OCI-LY7 (cell line): ENCODE measurements around the gene CPTP. TPM values are rescaled to one million over a fixed set of nuclear protein-coding genes. Genes with fewer than 3 reads are reported as not detected.
A peak's percentile ranks its signal among the peaks of the same experiment; 100 is the strongest.

ENCODE experiments used
- BruUV-seq: library from RNA; stranded (reverse); fragments of 400-500 nt; replicated peaks from 2 replicates; lab custom pipeline; 2021; lab: Mats Ljungman, UMichigan
- CTCF ChIA-PET: fragments of 300-600 bp; sonication (Branson Sonifier 250); formaldehyde crosslinking; loops from one replicate; lab custom pipeline; 2022; ENCODE audit warnings: antibody characterized with exemption; ENCODE audit not compliant: unreplicated experiment; lab: Charles Lee
- POLR2A ChIA-PET: fragments of 300-600 bp; sonication (Branson Sonifier 250); formaldehyde crosslinking; loops from one replicate; lab custom pipeline; 2022; ENCODE audit warnings: antibody characterized with exemption; lab: Charles Lee
- DNase-seq: peaks from one replicate; pipeline ENCODE4 v3.0.0-alpha.2; 2015; ENCODE audit warnings: low spot score
- H2AFZ ChIP-seq: fragments of 200-600 bp; sonication (generic), shearing (Covaris generic); 2 replicates; pipeline ENCODE4 v1.6.1; 2014; ENCODE audit warnings: mild to moderate bottlenecking, antibody characterized with exemption, low read length, moderate library complexity
- H3K27ac ChIP-seq: fragments of 200-600 bp; sonication (generic); 2 replicates; pipeline ENCODE4 v1.5.1; 2014; ENCODE audit warnings: mixed run types, low read depth, mild to moderate bottlenecking, moderate library complexity, low read length, inconsistent platforms; ENCODE audit not compliant: poor library complexity, severe bottlenecking
- H3K36me3 ChIP-seq: fragments of 200-600 bp; sonication (generic); 2 replicates; pipeline ENCODE4 v1.6.1; 2014; ENCODE audit warnings: mild to moderate bottlenecking, antibody characterized with exemption, low read length, moderate library complexity, mixed read lengths; ENCODE audit not compliant: insufficient read depth
- H3K4me1 ChIP-seq: fragments of 200-600 bp; sonication (generic); 2 replicates; pipeline ENCODE4 v1.5.1; 2014; ENCODE audit warnings: mild to moderate bottlenecking, low read length; ENCODE audit not compliant: insufficient read depth, poor library complexity, severe bottlenecking
- H3K4me2 ChIP-seq: fragments of 200-600 bp; sonication (generic); 2 replicates; pipeline ENCODE4 v1.6.1; 2014; ENCODE audit warnings: mild to moderate bottlenecking, low read length
- H3K4me3 ChIP-seq: fragments of 200-600 bp; sonication (generic); 2 replicates; pipeline ENCODE4 v1.5.1; 2014; ENCODE audit warnings: mild to moderate bottlenecking, low read depth, low read length; ENCODE audit not compliant: poor library complexity, severe bottlenecking
- H3K79me2 ChIP-seq: fragments of 200-600 bp; sonication (generic); 2 replicates; pipeline ENCODE4 v1.6.1; 2016; ENCODE audit warnings: low read depth, mild to moderate bottlenecking, low read length, moderate library complexity, mixed read lengths; ENCODE audit not compliant: insufficient read depth
- H3K9me2 ChIP-seq: fragments of 200-600 bp; sonication (generic); 2 replicates; pipeline ENCODE4 v1.6.1; 2016; ENCODE audit warnings: mild to moderate bottlenecking, low read length, mixed read lengths; ENCODE audit not compliant: insufficient read depth
- H3K9me3 ChIP-seq: fragments of 200-600 bp; sonication (generic); 2 replicates; pipeline ENCODE4 v1.6.1; 2014; ENCODE audit warnings: mild to moderate bottlenecking, mixed run types, low read length, mixed read lengths
- H4K20me1 ChIP-seq: fragments of 200-600 bp; sonication (generic); 2 replicates; pipeline ENCODE4 v1.6.1; 2014; ENCODE audit warnings: mild to moderate bottlenecking, antibody characterized with exemption, low read length, moderate library complexity, mixed read lengths; ENCODE audit not compliant: insufficient read depth
- CTCF ChIP-seq: fragments of 200-600 bp; sonication (generic); conservative IDR thresholded peaks from 2 replicates; pipeline ENCODE4 v1.5.1; 2014; ENCODE audit warnings: mild to moderate bottlenecking, antibody characterized with exemption, low read length, moderate library complexity, mixed read lengths
- EZH2phosphoT487 ChIP-seq: fragments of 200-600 bp; sonication (generic); IDR thresholded peaks from 2 replicates; pipeline ENCODE4 v1.6.1; 2018; ENCODE audit warnings: low read depth, borderline replicate concordance, mild to moderate bottlenecking, mixed run types, antibody characterized with exemption, low read length, moderate library complexity, mixed read lengths
- intact Hi-C: fragments of 100-400 bp; cut with micrococcal nuclease; formaldehyde crosslinking; loops from one replicate; pipeline ENCODE4 v1.10.0; 2022; ENCODE audit not compliant: unreplicated experiment
- total RNA-seq, 2 experiments: library from RNA; depleted of rRNA in 1 of 2; stranded (reverse); fragments of >200 nt in 1 of 2; shearing (Covaris generic) in 1 of 2; gene quantifications; 2 replicates each; pipeline ENCODE4 v1.2.3, GENCODE V29; 2014 to 2022

The CPTP gene
- total RNA-seq, 2 experiments from 2014 or later, result 16.6 to 20.6 TPM

DNA sequence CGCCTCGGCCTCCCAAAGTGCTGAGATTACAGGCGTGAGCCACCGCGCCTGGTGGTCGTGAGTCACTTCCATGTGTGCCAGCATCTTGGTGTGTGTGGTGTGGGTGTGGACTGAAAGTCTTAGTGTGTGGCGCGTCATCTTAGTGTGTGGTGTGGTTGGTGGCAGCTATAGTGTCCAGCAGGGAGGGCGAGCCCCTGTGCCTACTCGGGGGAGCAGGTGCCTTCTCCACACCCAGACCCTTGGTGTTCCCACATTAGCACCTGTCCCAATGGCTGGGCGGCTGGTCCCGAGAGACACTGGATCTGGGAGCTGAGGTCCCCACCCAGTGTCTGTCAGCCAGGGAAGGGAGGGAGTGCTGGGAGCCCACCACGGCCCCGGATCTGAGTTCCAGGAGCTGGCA is 41.6 kb upstream of the CPTP start:
- intact Hi-C loops, result no loop called here
- DNase-seq, result no peak
- no peak for TF ChIP-seq CTCF
- TF ChIP-seq EZH2phosphoT487, result no peak

GRCh38 chr1:1283821-1284220 is 40.8 kb upstream of the CPTP start:
- Histone ChIP-seq H3K9me3 (no peaks in the 10 kb centered on the region), H3K4me2 (no peak overlapping the region), H3K27ac (no peak overlapping the region), H3K4me1 (no peaks in the 10 kb centered on the region), H4K20me1 (no peaks in the 10 kb centered on the region), H3K36me3 (no peaks in the 10 kb centered on the region), H3K79me2 (no peaks in the 10 kb centered on the region), H3K9me2 (no peaks in the 10 kb centered on the region), H2AFZ (no peak overlapping the region), H3K4me3 (no peak overlapping the region)
- DNase-seq, result peak; percentile 43
- intact Hi-C loops, result no loop called here
- POLR2A ChIA-PET, result no interaction called here
- no peak for TF ChIP-seq EZH2phosphoT487
- TF ChIP-seq CTCF, result no peak
- no TSS peak for BruUV-seq
- CTCF ChIA-PET, result no interaction called here

More for the DNA sequence above, 41.6 kb upstream of the CPTP start:
- Histone ChIP-seq H3K36me3 (no peaks in the 10 kb centered on the region), H4K20me1 (no peaks in the 10 kb centered on the region), H3K4me2 (no peak overlapping the region), H3K79me2 (no peaks in the 10 kb centered on the region), H3K4me1 (no peaks in the 10 kb centered on the region), H3K9me3 (no peaks in the 10 kb centered on the region), H3K4me3 (no peak overlapping the region), H2AFZ (no peak overlapping the region), H3K27ac (no peak overlapping the region), H3K9me2 (no peaks in the 10 kb centered on the region)
- no TSS peak for BruUV-seq
- CTCF ChIA-PET, result interaction anchor here (0.6 kb wide), 1 partner anchor 254 kb away, joined by 3 read pairs; no protein-coding TSS in a partner anchor
- POLR2A ChIA-PET, result no interaction called here

GRCh38 chr1:1284221-1285101 is 40.1 kb upstream of the CPTP start:
- Histone ChIP-seq H4K20me1 (no peaks in the 10 kb centered on the region), H3K36me3 (no peaks in the 10 kb centered on the region), H3K4me2 (no peak overlapping the region), H2AFZ (no peak overlapping the region), H3K79me2 (no peaks in the 10 kb centered on the region), H3K27ac (no peak overlapping the region), H3K9me3 (no peaks in the 10 kb centered on the region), H3K4me1 (no peaks in the 10 kb centered on the region), H3K9me2 (no peaks in the 10 kb centered on the region), H3K4me3 (no peak overlapping the region)
- CTCF ChIA-PET, result no interaction called here
- BruUV-seq, result no TSS peak
- intact Hi-C loops, result no loop called here
- TF ChIP-seq EZH2phosphoT487, result no peak
- no peak for TF ChIP-seq CTCF
- no peak for DNase-seq
- POLR2A ChIA-PET, result no interaction called here
